GM12892 (cell line): ENCODE measurements around the gene ANTXR1.

Source experiments
- POLR2A ChIP-seq: IDR thresholded peaks from 2 replicates; pipeline ENCODE4 v1.6.1; 2011; ENCODE audit warnings: low read depth, low read length, control low read depth
- POLR2AphosphoS5 ChIP-seq: IDR thresholded peaks from 2 replicates; pipeline ENCODE4 v1.6.1; 2011; ENCODE audit warnings: low read depth, low read length, control low read depth
- TAF1 ChIP-seq: IDR thresholded peaks from 2 replicates; pipeline ENCODE4 v1.6.1; 2011; ENCODE audit warnings: low read depth, mild to moderate bottlenecking, control low read depth, low read length, borderline replicate concordance

GRCh38 chr2:69017835-69018234, 4.9 kb downstream of the ANTXR1 start:
- TF ChIP-seq POLR2A, result no peak
- no peak for TF ChIP-seq POLR2AphosphoS5
- no peak for TF ChIP-seq TAF1
